ENCODE measurements around the gene CAP2.

DNA sequence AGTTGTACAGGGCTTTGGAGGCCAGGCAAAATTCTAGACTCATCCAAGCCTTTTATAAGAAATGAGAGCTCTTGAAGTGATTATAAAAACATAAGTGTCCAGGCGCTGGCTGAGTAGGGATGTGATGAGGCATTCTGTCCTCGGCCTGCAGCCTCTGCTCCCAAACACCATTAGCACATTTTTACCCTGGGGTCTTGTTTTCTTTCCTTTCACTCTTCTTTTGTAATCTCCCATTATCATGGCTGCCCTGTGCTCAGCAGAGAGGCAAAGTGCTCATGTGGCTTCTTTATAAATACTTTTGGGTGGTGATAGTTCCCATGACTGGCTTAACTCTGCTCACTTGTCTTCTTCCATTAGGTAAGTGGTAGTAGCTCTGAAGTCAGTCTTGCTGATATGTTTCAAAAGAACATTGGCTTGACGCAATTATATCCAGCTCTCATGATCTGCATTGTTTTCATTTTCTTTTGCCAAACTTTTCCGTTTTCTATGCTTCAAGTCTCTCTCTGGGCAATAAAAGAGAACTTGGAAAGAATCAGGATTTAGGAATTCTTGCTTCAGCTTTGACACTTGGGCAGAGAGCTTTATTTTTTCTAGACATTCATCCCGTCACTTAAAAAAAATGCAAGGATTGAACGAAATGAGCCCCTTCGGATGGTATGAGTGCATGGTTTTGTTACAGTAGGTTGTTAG lies 61.1 kb downstream of the CAP2 start:
- TF ChIP-seq, protein P1, sequence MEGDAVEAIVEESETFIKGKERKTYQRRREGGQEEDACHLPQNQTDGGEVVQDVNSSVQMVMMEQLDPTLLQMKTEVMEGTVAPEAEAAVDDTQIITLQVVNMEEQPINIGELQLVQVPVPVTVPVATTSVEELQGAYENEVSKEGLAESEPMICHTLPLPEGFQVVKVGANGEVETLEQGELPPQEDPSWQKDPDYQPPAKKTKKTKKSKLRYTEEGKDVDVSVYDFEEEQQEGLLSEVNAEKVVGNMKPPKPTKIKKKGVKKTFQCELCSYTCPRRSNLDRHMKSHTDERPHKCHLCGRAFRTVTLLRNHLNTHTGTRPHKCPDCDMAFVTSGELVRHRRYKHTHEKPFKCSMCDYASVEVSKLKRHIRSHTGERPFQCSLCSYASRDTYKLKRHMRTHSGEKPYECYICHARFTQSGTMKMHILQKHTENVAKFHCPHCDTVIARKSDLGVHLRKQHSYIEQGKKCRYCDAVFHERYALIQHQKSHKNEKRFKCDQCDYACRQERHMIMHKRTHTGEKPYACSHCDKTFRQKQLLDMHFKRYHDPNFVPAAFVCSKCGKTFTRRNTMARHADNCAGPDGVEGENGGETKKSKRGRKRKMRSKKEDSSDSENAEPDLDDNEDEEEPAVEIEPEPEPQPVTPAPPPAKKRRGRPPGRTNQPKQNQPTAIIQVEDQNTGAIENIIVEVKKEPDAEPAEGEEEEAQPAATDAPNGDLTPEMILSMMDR (IDR thresholded peaks at IDR 0.05) = no peak
- TF ChIP-seq POLR2AphosphoS5 (IDR thresholded peaks at IDR 0.05; ENCODE audit: low read depth, low read length) (no peak), SIN3A (IDR thresholded peaks at IDR 0.05; ENCODE audit: borderline replicate concordance, insufficient read depth, low read depth, low read length) (no peak)
- TF ChIP-seq, protein P2, sequence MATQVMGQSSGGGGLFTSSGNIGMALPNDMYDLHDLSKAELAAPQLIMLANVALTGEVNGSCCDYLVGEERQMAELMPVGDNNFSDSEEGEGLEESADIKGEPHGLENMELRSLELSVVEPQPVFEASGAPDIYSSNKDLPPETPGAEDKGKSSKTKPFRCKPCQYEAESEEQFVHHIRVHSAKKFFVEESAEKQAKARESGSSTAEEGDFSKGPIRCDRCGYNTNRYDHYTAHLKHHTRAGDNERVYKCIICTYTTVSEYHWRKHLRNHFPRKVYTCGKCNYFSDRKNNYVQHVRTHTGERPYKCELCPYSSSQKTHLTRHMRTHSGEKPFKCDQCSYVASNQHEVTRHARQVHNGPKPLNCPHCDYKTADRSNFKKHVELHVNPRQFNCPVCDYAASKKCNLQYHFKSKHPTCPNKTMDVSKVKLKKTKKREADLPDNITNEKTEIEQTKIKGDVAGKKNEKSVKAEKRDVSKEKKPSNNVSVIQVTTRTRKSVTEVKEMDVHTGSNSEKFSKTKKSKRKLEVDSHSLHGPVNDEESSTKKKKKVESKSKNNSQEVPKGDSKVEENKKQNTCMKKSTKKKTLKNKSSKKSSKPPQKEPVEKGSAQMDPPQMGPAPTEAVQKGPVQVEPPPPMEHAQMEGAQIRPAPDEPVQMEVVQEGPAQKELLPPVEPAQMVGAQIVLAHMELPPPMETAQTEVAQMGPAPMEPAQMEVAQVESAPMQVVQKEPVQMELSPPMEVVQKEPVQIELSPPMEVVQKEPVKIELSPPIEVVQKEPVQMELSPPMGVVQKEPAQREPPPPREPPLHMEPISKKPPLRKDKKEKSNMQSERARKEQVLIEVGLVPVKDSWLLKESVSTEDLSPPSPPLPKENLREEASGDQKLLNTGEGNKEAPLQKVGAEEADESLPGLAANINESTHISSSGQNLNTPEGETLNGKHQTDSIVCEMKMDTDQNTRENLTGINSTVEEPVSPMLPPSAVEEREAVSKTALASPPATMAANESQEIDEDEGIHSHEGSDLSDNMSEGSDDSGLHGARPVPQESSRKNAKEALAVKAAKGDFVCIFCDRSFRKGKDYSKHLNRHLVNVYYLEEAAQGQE (IDR thresholded peaks at IDR 0.05; ENCODE audit: insufficient read depth in 1 of 2, low read depth in 2 of 2, low read length in 1 of 2) = no peak
